Cardiac fibroblast (primary cell): Measurements from ENCODE around the gene SLC12A8.

Experiments
- DNase-seq, 2 donors: peaks; one replicate each; pipeline versions ENCODE4 v3.0.0 to v3.0.0-alpha.2; 2010; ENCODE audit warnings: low read depth in 2 of 2
- H3K4me3 ChIP-seq, 2 donors: replicated peaks in 1 of 2; 1 replicate in 1 of 2; 2 replicates in 1 of 2; pipeline ENCODE4 v1.5.1; 2011; ENCODE audit warnings: low read depth in 2 of 2, low read length in 2 of 2, mild to moderate bottlenecking in 2 of 2, moderate library complexity in 1 of 2
- TF ChIP-seq, protein P1 (sequence below): IDR thresholded peaks from one replicate; pipeline ENCODE4 v1.5.1; 2011; ENCODE audit warnings: low read depth, mild to moderate bottlenecking, low read length, inconsistent platforms

SLC12A8 gene

DNA sequence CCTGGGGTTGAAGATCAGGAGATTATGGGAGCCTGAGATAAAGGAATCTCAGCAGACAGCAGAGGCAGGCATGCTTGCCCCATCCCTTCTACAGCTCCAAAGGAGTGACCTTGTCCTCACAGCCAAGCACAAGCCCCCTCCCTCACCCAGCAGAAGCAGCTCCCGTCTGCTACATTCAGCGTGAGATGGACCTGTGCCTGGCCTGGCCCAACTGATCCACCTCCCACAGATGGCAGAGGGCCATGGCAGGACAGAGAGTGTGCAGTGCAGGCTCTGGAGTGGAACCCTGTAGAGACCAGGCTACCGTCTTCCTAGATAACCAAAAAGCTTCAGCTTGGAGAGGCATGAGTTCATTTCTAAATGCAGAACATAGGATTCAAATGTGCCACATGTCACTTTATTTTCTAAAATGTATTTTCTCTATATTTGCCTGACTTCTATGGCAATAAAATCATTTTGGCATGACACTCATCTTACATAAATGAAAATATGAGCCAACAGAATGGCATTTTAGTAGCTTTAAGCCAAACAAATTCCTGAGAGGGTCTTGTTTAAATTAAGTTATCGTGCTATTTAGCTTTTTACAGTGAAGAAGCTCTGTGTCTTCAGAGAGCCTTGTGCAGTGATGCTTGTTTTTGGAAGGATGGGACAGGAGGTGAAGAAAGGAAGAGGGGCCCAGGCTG, 43.7 kb downstream of the SLC12A8 start:
- TF ChIP-seq, protein P1, sequence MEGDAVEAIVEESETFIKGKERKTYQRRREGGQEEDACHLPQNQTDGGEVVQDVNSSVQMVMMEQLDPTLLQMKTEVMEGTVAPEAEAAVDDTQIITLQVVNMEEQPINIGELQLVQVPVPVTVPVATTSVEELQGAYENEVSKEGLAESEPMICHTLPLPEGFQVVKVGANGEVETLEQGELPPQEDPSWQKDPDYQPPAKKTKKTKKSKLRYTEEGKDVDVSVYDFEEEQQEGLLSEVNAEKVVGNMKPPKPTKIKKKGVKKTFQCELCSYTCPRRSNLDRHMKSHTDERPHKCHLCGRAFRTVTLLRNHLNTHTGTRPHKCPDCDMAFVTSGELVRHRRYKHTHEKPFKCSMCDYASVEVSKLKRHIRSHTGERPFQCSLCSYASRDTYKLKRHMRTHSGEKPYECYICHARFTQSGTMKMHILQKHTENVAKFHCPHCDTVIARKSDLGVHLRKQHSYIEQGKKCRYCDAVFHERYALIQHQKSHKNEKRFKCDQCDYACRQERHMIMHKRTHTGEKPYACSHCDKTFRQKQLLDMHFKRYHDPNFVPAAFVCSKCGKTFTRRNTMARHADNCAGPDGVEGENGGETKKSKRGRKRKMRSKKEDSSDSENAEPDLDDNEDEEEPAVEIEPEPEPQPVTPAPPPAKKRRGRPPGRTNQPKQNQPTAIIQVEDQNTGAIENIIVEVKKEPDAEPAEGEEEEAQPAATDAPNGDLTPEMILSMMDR, result no peak
- no peak for DNase-seq
- no peak overlapping the region for H3K4me3 ChIP-seq

DNA sequence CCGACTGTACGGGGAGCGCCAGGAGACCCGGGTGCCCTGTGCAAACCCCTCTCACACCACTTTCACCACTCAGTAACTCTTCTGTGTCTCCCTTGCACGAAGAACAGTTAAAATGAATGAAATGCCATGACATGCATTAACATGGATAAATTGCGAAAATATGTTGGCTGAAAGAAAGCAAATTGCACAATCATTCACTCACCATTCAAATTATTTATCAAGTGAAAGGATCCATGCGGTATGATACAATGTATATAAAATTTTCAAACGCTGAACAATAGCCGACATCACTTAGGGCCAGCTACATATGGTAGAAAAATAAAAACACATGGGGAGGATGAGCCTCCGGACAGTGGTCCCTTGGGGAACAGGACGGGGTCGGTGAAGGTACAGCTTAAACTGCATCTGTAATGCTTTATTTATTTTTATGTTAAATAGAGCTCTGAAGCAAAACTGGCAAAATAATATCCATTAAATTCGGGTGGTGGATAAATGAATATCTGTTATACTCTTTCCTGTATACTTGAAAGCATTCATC, 45.9 kb downstream of the SLC12A8 start:
- DNase-seq, result no peak
- TF ChIP-seq, protein P1, result no peak
- no peak overlapping the region for H3K4me3 ChIP-seq

DNA sequence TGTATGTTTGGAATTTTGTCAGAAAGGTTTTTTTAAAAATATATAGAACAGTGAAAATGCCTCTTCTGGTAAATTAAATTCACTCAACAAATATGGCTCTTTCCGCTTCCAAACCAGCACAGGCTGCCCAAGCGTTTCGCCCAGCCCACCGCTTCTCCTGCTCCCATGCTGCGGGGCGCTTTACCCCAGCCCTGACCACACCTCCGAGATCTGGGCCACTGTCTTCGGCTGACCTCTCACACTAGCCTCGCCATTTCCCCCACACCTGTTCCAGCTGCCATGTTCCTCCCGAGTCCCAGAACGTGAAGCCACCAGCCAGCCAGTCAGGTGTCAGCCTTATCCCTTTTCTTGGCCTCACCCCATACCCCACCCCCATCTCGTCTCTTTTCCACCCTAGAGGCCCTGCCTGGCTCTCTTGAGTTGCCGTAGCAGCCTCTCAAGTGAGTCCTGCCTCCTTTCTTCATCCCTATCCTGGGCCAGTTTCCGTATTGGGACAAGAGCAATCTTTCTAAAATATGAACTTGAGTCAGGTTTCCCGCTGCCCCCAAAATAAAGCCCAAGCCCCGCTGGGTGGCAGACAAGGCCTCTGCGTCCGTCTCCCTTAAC, 46.5 kb downstream of the SLC12A8 start:
- no peak overlapping the region for H3K4me3 ChIP-seq
- TF ChIP-seq, protein P1, result no peak
- no peak for DNase-seq

DNA sequence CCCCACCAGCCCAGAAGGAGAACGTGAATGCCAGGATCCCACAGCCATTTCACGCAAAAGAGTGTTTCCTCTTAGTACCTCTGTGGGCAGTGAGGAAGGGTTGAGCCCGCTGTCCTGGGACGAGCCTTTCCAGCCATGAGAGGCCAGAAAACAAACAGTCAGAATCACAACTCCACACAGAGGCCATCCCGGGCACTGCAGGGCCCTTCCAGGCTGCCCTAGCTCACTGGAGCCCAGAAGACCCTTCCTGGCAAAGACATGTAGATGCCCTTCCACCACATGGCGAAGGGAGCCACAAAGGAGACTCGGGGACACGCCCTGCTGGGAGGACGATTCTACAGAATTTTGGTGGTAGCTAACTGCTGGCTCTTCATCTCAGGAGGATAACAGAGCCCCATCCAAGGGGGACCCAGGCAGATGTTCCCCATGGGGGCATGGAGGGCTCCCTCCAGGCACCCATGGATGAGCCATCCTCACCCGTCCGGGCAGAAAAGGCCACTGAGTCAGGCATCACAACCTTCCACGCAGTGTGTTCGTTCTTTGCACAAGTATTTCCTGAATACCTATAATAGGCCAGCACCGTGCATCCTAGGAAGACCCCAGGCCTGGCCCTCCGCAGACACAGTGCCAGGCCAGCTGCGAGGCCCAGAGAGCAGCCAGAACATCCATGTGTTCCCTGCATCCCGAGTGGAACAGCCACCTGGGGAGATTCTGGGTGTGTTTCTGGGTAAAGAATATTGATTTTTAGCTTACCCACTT, 47.2 kb downstream of the SLC12A8 start:
- TF ChIP-seq, protein P1, result peak; percentile 88
- peak; percentile 64 to 75 for DNase-seq
- no peak overlapping the region for H3K4me3 ChIP-seq

DNA sequence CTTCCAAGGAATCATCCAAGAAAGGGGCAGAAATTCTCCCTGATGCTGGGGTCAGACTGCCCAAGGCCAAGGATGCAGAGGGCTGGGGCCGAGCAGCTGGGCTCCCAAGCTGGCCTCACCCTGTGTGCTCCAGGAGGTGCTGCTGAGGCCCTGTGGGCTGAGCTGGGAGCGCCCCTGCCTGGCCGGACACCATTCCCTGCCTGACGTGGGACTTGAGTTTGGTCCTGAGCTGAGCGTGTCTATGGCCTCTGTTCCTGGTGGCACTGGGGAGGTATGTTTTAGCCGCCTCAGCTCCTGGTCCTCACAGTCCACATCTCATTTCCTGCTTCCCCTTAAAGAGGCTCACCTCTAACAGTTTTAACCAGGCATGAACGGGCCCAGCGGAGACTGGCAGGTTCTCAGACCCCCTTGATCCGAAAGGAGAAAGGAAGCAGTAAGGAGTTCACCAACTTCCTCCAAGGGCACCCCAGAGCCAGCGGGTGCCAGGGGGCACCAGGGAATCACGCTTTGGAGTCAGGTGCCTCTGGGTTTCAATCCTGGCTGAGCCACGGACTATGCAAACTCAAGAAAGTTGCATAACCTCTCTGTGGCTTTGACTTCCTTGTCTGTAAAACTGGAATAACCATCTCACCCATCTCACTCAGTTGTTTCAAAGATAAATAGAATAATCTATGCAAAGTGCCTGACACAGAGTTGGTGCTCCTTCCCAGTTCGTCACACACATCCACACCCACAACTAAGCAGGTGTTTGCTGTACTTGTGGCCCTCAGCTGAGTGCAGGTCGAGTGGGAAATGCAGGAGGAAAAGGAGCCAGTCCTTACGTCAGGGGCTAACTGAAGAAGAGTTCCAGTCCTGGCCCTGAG, 48.6 kb downstream of the SLC12A8 start:
- peak; percentile 54 to 61 for DNase-seq
- no peak overlapping the region for H3K4me3 ChIP-seq
- TF ChIP-seq, protein P1, result peak; percentile 42

DNA sequence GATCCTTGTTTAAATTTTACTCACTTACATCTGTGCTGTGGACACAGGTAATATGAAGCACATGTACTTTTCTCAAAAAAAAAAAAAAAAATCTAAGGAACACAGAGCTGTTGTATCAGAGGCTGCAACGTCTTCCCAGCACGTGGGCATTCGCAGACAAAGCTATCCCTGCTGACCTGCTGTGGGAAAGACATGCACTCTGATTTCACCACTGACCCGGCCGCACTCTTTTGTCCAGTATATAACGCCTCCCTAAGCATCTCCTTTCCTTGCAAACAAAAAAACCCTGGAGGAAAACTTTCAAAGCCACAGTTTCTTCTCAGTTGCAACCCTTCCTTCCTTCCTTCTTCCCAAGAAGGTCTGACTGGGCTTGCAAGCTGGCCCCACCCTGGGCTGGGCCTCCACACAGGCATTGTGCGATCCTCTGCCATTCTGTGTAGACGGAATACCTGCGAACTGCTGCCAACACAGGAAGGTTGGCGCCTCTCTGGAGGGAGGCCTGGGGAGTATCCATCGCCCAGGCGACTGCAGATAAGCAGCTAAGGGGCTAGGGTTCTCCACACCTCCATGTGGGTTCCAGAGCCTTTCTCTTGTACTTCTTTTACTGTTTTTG, 50.8 kb downstream of the SLC12A8 start:
- DNase-seq, result no peak
- no peak overlapping the region for H3K4me3 ChIP-seq
- TF ChIP-seq, protein P1, result no peak
